ENCODE results near the gene NUBP2. TPM values are rescaled to one million over a fixed set of nuclear protein-coding genes. Genes with fewer than 3 reads are reported as not detected.

Gene NUBP2
- total RNA-seq, 1 donor from 2014 or later = 28.0 TPM

DNA sequence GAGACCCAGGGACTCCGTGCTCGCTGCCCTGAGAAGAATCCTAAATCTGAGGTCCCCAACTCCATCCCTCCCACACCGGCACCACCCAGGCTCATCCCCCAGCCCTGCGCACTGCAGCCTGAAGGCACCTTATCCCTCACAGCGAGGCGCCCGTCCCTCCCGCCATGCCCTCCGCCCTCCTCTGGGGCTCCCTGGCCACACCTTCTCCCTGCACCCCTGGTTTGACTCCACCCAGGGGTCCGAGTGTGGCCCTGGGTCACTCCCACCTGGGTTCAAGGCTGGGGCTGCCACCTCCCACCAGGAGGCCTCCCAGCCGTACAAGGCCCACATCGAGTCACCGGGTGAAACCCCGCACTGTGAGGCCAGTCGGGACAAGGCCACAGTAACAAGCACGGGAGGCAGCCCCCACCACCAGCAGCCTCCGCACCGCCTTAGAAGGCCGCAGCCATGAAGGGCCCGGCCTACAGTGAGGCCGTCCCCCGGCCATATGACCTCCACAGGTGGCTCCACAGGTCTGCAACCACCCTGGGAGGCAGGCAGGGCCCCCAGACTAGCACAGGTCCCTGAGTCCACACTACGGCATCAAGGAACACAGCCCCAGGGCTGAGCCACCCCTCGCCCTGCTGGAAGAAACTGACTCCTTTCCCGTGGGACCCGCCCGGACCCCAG is 35.6 kb downstream of the NUBP2 start:
- intact Hi-C loops (cut with DNase I) = no loop called here
- no peak for DNase-seq (ENCODE audit: low spot score)
- no peak for ATAC-seq

DNA sequence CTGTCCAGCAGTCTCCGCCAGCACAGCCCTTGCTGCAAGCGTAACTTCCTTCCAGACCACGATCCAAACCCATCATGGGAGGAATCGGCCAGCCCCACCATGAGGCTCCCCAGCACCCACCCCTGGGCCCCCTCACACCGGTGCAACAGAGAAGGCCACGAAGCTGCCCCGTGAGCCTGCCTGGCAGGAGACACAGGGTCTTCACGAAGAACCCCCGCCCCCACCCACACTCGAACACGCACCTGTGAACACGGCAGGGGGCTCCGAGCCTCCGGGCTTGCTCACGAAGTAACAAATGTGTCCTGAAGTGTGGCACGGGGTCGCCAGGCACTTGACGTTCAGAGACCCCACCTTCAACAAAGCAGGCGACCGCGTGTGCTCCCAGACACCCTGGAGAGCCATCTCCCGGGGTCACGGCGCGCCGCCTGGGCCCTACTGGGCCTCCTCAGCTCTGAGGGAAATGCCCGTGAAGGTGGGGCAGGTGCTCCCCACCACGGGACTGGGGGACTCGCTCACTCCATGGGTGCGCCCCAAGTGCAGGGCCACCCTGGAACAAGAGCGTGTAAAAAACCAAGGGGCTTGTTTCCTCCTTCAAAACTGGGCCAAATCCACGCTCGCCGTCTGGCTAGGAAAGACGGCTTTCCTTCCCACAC is 36.2 kb downstream of the NUBP2 start:
- no peak for ATAC-seq
- DNase-seq (ENCODE audit: low spot score) = no peak

DNA sequence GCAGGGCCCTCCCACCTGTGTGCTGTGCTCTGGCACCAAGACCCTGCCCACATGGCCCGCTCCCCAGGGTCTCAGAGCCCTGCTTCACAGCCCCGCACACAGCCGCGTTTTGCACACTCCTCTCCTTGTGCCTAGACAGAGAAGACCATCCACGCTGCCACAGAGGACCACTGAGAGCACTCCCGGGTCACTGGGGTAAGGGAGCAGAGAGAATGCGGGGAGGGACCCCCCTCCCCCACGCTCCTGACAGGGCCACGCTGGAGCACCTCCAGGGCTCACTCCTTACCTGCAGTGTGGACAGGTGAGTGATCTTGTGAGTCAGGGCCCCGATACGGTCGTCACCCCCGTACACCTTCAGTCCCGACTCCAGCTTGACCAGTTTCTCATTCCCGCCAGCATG is 36.9 kb downstream of the NUBP2 start:
- DNase-seq (ENCODE audit: low spot score) (no peak), ATAC-seq (no peak)
- intact Hi-C loops (cut with DNase I) = no loop called here

More for the DNA sequence above, 36.2 kb downstream of the NUBP2 start:
- intact Hi-C loops (cut with DNase I) = no loop called here

DNA sequence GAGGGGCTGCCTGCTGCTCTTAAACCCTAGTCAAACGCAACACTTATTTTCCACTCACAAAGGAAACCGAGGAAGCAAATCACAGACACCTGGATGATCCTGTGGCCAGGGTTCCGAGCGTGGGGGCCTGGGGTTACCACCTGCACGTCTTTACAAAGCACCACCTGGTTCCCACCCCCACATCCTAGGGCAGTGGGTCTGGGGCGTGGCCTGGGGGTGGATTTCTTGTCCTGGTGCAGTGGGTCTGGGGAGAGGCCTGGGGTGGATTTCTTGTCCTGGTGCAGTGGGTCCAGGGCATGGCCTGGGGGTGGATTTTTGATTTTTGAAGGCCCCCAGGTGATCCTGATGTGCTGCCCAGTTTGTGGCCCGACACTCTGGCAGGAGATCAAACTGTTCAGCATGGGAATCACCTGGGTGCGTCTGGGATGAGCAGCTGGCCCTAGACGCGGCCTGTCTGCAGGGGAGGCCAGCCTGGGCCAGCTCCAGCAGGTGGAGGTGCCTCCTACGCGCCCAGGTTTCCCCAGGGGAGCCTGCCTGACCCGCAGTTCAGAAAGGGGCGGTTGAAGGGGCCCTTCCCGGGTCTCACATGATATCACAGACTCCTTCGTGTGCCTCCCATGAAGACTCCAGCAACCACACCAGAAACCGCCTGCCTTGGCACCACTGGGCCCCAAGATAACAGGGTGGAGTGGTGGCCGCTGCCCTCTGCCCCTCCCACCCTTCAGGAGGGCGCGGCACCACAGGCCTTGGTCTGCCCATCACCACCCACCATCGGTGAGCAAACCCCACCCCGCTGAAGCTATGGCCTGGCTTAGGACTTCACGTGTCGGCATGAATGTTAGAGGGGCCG is 37.6 kb downstream of the NUBP2 start:
- intact Hi-C loops (cut with DNase I) = no loop called here
- ATAC-seq = no peak

DNA sequence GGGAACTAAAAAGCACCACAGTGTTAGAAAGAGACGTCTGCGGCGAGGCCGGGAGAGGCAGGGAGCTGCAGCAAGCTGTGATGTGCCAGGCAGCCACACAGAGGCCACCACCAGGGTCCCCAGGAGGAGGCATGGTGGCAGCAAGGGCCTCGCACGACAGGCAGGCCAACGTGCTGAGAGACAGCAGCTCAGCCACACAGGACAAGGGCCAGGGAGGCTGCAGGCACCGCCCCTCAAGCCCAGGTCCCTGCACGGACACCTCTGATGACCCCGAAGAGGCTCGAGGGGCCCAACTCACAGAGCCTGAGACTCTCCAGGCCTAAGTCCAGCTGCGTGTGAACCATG is 38.2 kb downstream of the NUBP2 start:
- ATAC-seq (no peak), DNase-seq (ENCODE audit: low spot score) (peak; percentile 34)
- intact Hi-C loops (cut with DNase I) = no loop called here

More for the DNA sequence above, 37.6 kb downstream of the NUBP2 start:
- DNase-seq (ENCODE audit: low spot score) = no peak

DNA sequence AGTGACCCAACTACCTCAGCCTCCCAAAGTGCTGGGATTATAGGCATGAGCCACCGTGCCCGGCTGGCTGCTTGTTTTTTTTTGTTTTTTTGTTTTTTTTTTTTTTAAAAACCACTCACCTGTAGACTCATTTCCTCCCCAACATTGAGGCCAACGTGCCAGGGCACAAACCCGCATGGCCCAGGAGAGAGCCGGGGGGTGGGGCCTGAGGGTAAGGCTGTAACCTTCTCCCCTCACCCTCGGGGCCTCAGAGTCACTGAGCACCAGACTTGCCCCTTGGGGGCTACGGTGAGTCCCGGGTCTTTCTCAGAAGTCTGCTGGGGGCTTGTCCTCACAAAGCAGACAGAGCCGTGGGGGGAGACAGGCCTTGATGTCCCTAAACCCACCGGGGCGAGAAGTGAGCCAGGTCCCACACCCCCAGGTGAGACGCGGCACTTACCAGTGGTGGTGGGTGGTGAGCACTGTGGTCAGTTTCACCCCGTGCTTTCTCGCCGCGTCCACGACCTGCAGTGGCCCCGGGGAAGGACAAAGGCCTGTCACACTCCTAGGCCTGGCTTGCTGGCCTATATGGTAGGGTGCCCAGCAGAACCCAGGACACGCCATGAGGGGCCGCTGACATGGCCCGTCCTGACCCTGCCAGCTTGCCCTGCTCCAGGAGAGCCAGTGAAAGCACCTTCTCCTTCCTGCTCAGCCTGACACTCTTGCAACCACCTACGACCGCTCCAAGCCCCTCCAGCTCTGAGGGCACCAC is 39.3 kb downstream of the NUBP2 start:
- intact Hi-C loops (cut with DNase I) = no loop called here
- no peak for DNase-seq (ENCODE audit: low spot score)

DNA sequence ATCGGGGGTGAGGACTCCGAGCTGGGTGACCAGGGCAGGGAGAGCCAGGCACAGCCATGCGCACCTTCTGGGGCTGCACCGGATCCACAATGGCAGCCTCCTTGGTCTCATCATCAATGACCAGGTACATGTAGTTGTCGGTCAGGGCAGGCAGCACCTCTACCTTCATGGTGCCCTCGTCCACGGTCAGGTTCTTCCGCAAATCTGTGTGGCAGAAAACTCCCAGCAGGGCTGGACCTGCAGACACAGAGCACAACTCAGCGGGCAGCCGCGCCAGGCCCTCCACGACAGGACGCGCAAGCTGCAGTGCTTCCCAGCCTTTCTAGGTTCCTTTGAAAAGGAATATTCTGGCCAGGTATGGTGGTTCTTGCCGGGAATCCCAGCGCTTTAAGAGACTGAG is 40.0 kb downstream of the NUBP2 start:
- DNase-seq (ENCODE audit: low spot score) (no peak), ATAC-seq (no peak)
- intact Hi-C loops (cut with DNase I) = no loop called here

More for the DNA sequence above, 39.3 kb downstream of the NUBP2 start:
- ATAC-seq = no peak

DNA sequence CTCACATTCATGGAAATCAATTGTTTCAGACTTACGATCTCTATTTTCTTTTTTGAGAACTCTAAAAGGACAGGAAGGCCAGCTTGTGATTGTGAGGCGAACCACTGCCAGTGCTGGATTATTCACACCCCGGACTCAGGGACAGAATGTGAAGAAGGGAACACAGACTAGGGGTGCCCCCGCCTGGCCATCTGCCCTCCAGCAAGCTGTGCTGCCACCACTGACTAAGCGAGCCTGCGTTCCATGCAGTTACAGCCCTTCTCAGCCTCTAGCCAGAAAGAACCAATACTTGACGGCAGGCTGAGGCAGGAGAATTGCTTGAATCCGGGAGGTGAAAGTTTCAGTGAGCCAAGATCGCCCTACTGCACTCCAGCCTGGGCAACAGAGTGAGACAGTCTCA is 41.1 kb downstream of the NUBP2 start:
- ATAC-seq (no peak), DNase-seq (ENCODE audit: low spot score) (no peak)
- intact Hi-C loops (cut with DNase I) = no loop called here

DNA sequence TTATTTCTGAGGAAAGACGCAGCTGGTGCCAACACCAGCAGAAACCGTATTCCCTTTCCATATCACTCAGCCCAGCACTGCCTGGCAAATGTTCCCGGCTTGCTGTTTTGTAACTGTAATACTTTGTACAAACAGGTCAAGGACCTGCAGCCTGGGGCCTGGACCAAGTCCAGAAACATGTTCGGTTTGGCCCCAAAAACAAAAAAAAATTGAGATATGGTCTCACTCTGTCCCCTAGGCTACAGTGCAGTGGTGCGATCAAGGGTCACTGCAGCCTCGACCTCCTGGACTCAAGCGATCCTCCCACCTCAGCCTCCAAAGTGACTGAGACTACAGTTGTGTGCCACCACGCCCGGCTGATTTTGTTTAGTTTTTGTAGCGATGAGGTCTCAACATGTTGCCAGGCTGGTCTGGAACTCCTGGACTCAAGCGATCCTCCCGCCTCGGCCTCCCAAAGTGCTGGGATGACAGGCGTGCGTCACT is 42.7 kb downstream of the NUBP2 start:
- ATAC-seq (no peak), DNase-seq (ENCODE audit: low spot score) (no peak)
- intact Hi-C loops (cut with DNase I) = no loop called here

DNA sequence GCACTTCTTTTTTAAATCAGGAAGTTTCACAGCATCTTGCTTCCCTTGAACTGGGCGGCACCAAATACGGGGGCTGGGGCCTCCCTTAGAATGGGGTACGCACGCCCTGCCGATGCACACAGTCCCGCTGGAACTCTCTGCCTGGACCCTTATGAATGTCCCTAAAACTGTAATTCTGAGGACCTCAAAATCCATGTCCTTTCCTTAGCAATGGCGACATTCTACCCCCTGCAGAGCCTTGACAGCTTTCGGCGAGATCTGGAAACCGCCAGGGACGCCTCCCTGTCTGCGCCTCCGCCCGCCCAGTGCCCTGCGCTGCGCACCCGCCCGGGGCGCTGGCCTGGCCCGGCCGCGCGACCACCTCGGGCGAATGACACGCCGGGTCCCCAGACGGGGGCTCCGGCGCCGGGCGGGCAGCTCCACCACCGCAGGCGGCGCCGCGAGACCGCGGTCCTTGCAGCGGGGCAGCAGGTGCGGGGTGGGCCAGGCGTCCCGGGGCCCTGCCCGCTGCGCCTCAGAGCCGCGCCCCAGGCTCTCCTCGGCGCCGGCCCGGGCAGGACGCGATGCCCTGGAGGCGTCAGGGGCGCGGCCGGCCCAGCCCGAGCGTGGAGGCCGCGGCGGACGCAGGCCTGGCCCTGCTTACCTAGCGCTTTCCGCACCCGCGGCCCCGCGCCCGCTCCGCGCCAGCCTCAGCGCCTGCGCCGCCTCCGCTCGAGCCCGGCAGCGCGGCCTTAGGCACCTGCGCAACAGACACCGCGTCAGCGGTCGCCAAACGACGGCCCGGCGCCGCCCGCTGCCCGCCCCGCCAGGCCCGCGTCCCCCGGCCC is 43.3 kb downstream of the NUBP2 start:
- ATAC-seq (no peak), DNase-seq (ENCODE audit: low spot score) (peak; percentile 67)
- intact Hi-C loops (cut with DNase I) = no loop called here

DNA sequence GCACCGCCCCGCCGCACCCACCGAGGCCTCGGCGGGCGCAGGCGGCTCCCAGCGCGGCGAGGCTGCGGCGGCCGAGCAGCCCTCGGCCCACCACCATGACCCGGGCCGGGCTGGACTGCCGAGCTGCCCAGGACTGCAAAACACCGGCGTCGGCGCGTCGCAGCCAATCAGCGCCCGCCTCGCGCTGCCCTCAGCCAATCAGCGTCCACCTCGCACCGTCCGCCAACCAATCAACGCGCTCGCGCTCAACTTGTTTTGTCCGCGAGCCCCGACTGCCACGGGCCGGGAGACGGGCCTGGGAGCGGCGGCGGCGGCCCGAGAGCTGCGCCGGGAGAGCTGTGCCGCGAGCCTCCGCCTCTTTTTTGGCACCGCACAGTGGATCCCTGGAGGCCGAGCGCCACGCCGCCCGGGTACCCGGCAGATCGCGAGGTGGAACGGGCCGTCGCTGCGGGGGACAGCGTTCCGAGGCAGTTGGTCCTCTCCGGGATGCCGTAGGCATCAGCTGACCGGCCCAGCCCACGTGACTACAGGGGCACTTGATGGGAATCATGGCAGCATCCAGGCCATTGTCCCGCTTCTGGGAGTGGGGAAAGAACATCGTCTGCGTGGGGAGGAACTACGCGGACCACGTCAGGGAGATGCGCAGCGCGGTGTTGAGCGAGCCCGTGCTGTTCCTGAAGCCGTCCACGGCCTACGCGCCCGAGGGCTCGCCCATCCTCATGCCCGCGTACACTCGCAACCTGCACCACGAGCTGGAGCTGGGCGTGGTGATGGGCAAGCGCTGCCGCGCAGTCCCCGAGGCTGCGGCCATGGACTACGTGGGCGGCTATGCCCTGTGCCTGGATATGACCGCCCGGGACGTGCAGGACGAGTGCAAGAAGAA is 44.2 kb downstream of the NUBP2 start, which contains the start of the genes FAHD1 and HAGH:
FAHD1 (plus strand) TSS at position 516 of the 883 bp plus-strand sequence; CDS start at position 549, 33 bp downstream.
HAGH (minus strand) TSS at position 135 of the 883 bp plus-strand sequence; CDS start at position 97, 38 bp downstream.
- intact Hi-C loops (cut with DNase I) = no loop called here
- ATAC-seq = peak; percentile 97

DNA sequence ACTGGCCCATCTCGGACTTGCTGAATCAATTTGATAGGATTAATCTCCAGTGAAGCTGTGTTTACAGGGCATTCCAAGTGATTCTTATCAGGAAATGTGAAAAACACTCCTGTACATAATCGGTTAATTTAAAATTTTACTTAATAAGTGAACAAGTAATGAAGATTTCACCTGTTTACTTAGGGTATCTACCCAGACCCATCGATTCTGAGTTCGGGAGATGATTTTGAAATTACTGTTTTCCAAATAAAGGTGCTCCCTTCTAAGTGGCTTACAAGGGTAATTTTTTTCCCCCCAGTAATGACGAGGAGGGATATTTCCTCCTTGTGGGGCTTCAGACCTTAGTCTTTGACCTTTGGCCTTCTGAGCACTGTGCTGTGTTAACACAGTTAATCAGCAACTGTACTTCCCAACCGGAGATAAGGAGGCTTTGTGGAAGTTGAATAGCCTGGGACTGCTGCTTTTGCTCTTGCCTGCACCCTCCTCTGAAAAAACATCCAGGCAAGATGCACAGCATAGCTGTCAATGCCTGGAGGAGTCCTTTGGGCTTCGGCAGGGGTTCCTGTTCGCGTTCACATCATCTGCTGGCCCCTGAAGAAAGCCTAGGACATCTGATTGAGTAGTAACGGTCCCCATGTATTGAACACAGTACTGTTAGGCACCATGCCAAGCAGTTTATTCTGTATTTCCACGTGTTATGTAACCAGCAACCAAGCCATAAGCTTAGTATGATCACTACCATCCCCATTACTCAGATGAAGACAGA is 46.1 kb downstream of the NUBP2 start:
- no peak for ATAC-seq
- intact Hi-C loops (cut with DNase I) = no loop called here
- DNase-seq (ENCODE audit: low spot score) = no peak

More for the DNA sequence above, 44.2 kb downstream of the NUBP2 start, which contains the start of the genes FAHD1 and HAGH:
- peak; percentile 96 for DNase-seq (ENCODE audit: low spot score)

DNA sequence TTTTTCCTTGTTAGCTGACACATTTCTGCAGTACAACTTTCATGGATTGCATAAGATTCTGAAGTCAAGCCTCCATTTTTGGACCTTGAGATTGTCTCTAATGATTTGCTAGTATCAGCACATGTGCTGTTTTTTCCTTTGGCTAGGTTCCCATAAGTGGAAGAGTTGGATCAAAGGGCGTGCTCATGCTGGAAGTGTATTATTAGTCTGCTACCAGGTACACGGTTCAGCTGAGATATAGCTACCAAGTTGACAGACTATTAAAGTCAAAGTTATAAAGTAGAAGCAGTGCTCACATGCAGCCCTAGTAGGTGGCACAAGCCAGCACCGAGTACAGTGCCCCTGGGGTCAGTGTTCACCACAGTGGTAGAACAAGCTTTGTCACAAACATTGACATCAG is 47.5 kb downstream of the NUBP2 start:
- no peak for DNase-seq (ENCODE audit: low spot score)

DNA sequence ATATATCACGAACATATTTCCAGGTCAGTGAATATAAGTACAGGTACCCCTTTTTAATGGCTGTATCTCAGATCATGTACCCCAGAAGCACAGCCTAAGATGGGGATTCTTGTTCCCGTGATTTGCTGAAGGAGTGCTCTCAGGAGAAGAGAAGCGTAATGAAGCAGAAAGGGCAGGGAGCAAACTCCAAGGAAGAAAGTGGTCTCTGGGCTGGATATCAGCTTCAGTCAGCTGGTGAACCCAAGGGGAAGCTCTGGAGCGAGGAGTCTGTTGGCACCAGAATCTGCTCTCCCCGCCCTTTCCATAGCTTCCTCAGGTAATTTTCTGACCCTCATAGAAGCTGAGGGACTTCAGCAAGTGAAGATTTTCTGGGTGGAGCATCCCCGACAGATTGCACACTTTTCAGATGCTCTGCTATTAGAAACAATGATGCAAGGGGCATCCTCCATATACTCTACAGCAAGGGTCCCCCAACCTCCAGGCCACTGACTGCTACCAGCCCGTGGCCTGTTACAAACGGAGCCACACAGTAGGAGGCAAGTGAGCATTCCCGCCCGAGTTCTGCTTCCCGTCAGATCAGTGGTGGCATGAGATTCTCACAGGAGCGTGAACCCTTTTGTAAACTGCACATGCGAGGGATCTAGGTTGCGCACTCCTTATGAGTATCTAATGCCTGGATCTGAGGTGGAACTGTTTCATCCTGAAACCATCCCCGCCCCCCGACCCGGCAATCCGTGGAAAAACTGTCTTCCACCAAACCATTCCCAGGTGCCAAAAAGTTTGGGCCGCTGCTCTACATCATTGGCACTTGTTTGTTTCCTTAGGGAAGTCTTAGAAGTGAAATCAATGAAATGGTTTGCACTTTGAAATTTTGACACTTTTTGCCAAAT is 48.7 kb downstream of the NUBP2 start:
- intact Hi-C loops (cut with DNase I) = no loop called here
- no peak for DNase-seq (ENCODE audit: low spot score)
- ATAC-seq = no peak

More for the DNA sequence above, 47.5 kb downstream of the NUBP2 start:
- no peak for ATAC-seq
- intact Hi-C loops (cut with DNase I) = no loop called here

DNA sequence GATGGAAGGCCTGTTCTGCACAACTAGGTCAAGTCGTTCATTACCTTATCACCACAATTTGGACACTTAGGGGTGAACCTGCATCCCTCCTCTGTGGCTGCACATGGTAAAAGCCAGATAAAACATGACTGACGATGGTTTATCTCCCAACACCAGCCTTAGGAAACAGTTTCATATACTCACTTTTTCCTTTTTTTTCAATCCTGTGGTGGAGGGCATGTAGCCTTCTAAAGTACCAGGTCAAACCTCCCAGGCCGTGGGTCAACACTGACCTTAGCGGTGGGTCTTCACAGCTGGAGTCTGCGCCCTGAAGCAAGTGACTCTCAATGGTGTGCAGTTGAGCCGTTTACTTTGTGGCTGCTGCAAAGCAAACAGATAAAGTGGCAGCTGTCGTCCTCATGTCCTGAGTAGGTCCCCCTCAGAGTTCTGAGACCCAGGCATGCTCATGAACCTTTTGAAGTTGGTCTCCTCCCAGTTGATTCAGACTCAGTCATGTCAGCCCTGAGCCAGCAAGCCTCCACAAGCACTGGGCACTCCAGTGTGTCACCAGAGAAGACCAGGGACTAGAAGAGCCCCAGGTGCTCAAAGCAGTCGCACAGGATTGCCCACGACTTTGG is 50.2 kb downstream of the NUBP2 start:
- intact Hi-C loops (cut with DNase I) = no loop called here
- no peak for DNase-seq (ENCODE audit: low spot score)

More for the DNA sequence above, 50.2 kb downstream of the NUBP2 start:
- no peak for ATAC-seq

All from sciatic nerve (tissue), 2 donors.